Coronary artery (tissue), 2 donors: ENCODE results near the gene GPR26.

Experiments used
- DNase-seq: peaks from one replicate; pipeline ENCODE4 v3.0.0-alpha.2; 2017; ENCODE audit warnings: low spot score
- H3K27ac ChIP-seq, 2 donors: fragments of 200-600 bp; sonication (generic); one replicate each; pipeline ENCODE4 v1.5.1; 2016 to 2019
- H3K4me3 ChIP-seq: fragments of 200-600 bp; sonication (generic); 2 replicates; pipeline ENCODE4 v1.5.1; 2016; ENCODE audit warnings: mild to moderate bottlenecking, moderate library complexity
- CTCF ChIP-seq: fragments of 200-600 bp; sonication (generic); IDR thresholded peaks from one replicate; pipeline ENCODE4 v1.5.1; 2019; ENCODE audit warnings: antibody characterized with exemption

Gene GPR26

GRCh38 chr10:123645016-123645415 lies 21.1 kb upstream of the GPR26 start:
- DNase-seq, result peak; percentile 19
- H3K27ac ChIP-seq, result no peak overlapping the region
- no peak overlapping the region for H3K4me3 ChIP-seq
- TF ChIP-seq CTCF, result no peak

- no peak for TF ChIP-seq CTCF
- DNase-seq, result no peak
- no peak overlapping the region for H3K4me3 ChIP-seq
- H3K27ac ChIP-seq, result no peak overlapping the region
Measured at GRCh38 chr10:123645615-123646014, 20.5 kb upstream of the GPR26 start.

- TF ChIP-seq CTCF, result no peak
- no peak overlapping the region for H3K4me3 ChIP-seq
- DNase-seq, result peak; percentile 38
- H3K27ac ChIP-seq, result no peak overlapping the region
Measured at GRCh38 chr10:123648595-123648994, 17.6 kb upstream of the GPR26 start.

GRCh38 chr10:123649676-123650075 lies 16.5 kb upstream of the GPR26 start:
- Histone ChIP-seq H3K4me3 (no peak overlapping the region), H3K27ac (no peak overlapping the region)
- peak; percentile 41 for DNase-seq
- TF ChIP-seq CTCF, result no peak

- no peak overlapping the region for H3K4me3 ChIP-seq
- DNase-seq, result peak; percentile 36
- H3K27ac ChIP-seq, result no peak overlapping the region
- no peak for TF ChIP-seq CTCF
Measured at GRCh38 chr10:123651421-123652047, 14.6 kb upstream of the GPR26 start.

- no peak overlapping the region for H3K4me3 ChIP-seq
- TF ChIP-seq CTCF, result no peak
- DNase-seq, result no peak
- H3K27ac ChIP-seq, result no peak overlapping the region
Measured at GRCh38 chr10:123655751-123656150, 10.4 kb upstream of the GPR26 start.

GRCh38 chr10:123663522-123663921 lies 2.6 kb upstream of the GPR26 start:
- H3K27ac ChIP-seq, result no peak overlapping the region
- H3K4me3 ChIP-seq, result no peak overlapping the region
- no peak for TF ChIP-seq CTCF
- DNase-seq, result no peak
